IPS-20b (cell line): ENCODE results near the gene SLC16A3.
"Not testable (repeated sequence)": the region's sequence is repeated elsewhere in the genome, so short reads cannot be mapped to it uniquely, and the experiment has no call there.

ENCODE experiments used
- H3K27ac ChIP-seq: one replicate; pipeline ENCODE4 v1.5.1; 2013; ENCODE audit warnings: low read length
- H3K27me3 ChIP-seq: 2 replicates; pipeline ENCODE4 v1.6.1; 2013; ENCODE audit warnings: mild to moderate bottlenecking, low read length, inconsistent platforms; ENCODE audit not compliant: insufficient read depth
- H3K36me3 ChIP-seq: 2 replicates; pipeline ENCODE4 v1.6.1; 2013; ENCODE audit warnings: low read depth, mild to moderate bottlenecking, inconsistent platforms, low read length, moderate library complexity; ENCODE audit not compliant: insufficient read depth
- H3K4me1 ChIP-seq: 2 replicates; pipeline ENCODE4 v1.6.1; 2013; ENCODE audit warnings: mild to moderate bottlenecking, control low read depth, inconsistent platforms, low read length, moderate library complexity; ENCODE audit not compliant: insufficient read depth
- H3K4me3 ChIP-seq: 2 replicates; pipeline ENCODE4 v1.5.1; 2013; ENCODE audit warnings: mild to moderate bottlenecking, low read length, inconsistent platforms
- H3K9ac ChIP-seq: 2 replicates; pipeline ENCODE4 v1.6.1; 2013; ENCODE audit warnings: low read depth, mild to moderate bottlenecking, inconsistent platforms, low read length, moderate library complexity
- H3K9me3 ChIP-seq: 2 replicates; pipeline ENCODE4 v1.6.1; 2013; ENCODE audit warnings: mild to moderate bottlenecking, low read depth, low read length, inconsistent platforms; ENCODE audit not compliant: insufficient read depth

SLC16A3 gene

DNA sequence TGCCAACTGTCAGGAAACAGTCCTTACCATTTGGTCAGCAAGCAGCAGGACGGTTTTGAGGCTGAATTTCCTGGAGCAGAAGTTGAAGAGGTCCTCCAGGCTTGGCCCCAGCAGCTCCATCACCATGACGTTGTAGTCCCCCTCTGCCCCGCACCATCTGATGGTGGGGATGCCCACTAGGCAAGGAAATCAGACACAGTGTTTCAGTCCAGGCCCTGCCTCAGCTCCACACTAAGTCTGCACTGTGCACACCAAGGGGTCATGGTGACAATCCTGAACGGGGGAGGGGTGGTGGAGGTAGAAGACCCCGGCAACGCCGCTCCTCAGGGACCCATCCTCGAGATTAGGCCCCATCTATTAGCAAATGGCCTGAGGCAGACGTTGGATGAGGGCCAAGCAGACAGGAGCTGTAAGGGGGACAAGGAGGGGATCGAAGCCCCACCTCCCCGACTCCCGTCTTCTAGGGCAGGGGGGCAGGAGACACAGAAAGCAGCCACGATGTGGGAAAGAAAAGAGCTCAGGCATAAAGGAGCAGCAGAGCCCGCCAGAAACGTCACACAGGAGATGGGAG lies 26.6 kb downstream of the SLC16A3 start:
- Histone ChIP-seq H3K27ac (no peak overlapping the region), H3K4me1 (no peaks in the 10 kb centered on the region), H3K36me3 (peaks cover 86% of the 10 kb centered on the region)

GRCh38 chr17:82256242-82256885 lies 27.5 kb downstream of the SLC16A3 start:
- H3K36me3 ChIP-seq = peaks cover 86% of the 10 kb centered on the region
- no peaks in the 10 kb centered on the region for H3K27me3 ChIP-seq
- H3K9ac ChIP-seq = no peak overlapping the region
- no peak overlapping the region for H3K27ac ChIP-seq
- no peak overlapping the region for H3K4me3 ChIP-seq
- no peaks in the 10 kb centered on the region for H3K4me1 ChIP-seq
- peaks cover 5% of the 10 kb centered on the region; the same call in 1 of the 2 replicates for H3K9me3 ChIP-seq

More for the DNA sequence above, 26.6 kb downstream of the SLC16A3 start:
- Histone ChIP-seq H3K9me3 (peaks cover 1% of the 10 kb centered on the region; the same call in 1 of the 2 replicates), H3K4me3 (no peak overlapping the region), H3K27me3 (no peaks in the 10 kb centered on the region), H3K9ac (no peak overlapping the region)

- Histone ChIP-seq H3K27me3 (no peaks in the 10 kb centered on the region), H3K36me3 (peaks cover 86% of the 10 kb centered on the region), H3K27ac (no peak overlapping the region), H3K9me3 (peaks cover 5% of the 10 kb centered on the region; the same call in 1 of the 2 replicates), H3K4me3 (no peak overlapping the region), H3K4me1 (no peaks in the 10 kb centered on the region), H3K9ac (no peak overlapping the region)
These were observed 28.6 kb downstream of the SLC16A3 start for GRCh38 chr17:82257473-82257872.

GRCh38 chr17:82258555-82258954 lies 29.7 kb downstream of the SLC16A3 start:
- Histone ChIP-seq H3K9ac (no peak overlapping the region), H3K4me1 (no peaks in the 10 kb centered on the region), H3K27me3 (no peaks in the 10 kb centered on the region), H3K9me3 (peaks cover 5% of the 10 kb centered on the region; the same call in 1 of the 2 replicates), H3K27ac (no peak overlapping the region), H3K36me3 (peaks cover 86% of the 10 kb centered on the region), H3K4me3 (no peak overlapping the region)

- peaks cover 99% of the 10 kb centered on the region for H3K36me3 ChIP-seq
- not testable (repeated sequence) for H3K27ac ChIP-seq, H3K4me3 ChIP-seq, H3K27me3 ChIP-seq, H3K9ac ChIP-seq, H3K9me3 ChIP-seq, H3K4me1 ChIP-seq
These were observed 31.4 kb downstream of the SLC16A3 start for GRCh38 chr17:82259972-82260961.

DNA sequence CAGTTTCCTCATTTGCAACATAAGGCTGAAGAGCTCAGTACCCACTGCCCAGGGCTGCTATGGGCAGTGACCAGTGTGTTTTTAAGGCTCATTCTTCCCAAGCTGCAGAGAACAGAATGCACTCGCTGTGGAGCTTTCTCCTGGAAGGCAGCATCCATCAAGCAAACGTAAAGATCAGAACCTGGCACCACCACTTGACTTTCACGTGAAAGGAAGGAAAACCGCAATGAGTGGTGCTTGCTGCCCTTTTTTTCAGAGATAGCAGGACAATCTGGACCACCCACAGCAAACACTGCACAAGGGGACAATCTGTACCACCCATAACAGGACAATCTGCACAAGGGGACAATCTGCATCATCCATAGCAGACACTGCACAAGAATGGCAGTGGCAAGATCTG lies 33.5 kb downstream of the SLC16A3 start:
- Histone ChIP-seq H3K36me3 (peaks cover 95% of the 10 kb centered on the region), H3K9ac (no peak overlapping the region), H3K27me3 (no peaks in the 10 kb centered on the region), H3K4me3 (no peak overlapping the region), H3K9me3 (peaks cover 5% of the 10 kb centered on the region; the same call in 1 of the 2 replicates), H3K27ac (no peak overlapping the region), H3K4me1 (no peaks in the 10 kb centered on the region)

- Histone ChIP-seq H3K4me1 (peaks cover 5% of the 10 kb centered on the region; the same call in 1 of the 2 replicates), H3K27me3 (no peaks in the 10 kb centered on the region), H3K9ac (no peak overlapping the region), H3K36me3 (peaks cover 92% of the 10 kb centered on the region), H3K9me3 (peaks cover 5% of the 10 kb centered on the region; the same call in 1 of the 2 replicates), H3K27ac (no peak overlapping the region), H3K4me3 (no peak overlapping the region)
These were observed 34.8 kb downstream of the SLC16A3 start for GRCh38 chr17:82263641-82264040.

- H3K4me3 ChIP-seq = no peak overlapping the region
- H3K27me3 ChIP-seq = no peaks in the 10 kb centered on the region
- peaks cover 12% of the 10 kb centered on the region for H3K4me1 ChIP-seq
- H3K27ac ChIP-seq = no peak overlapping the region
- peaks cover 91% of the 10 kb centered on the region for H3K36me3 ChIP-seq
- no peak overlapping the region for H3K9ac ChIP-seq
- no peaks in the 10 kb centered on the region for H3K9me3 ChIP-seq
These were observed 37.3 kb downstream of the SLC16A3 start for GRCh38 chr17:82266142-82266541.

DNA sequence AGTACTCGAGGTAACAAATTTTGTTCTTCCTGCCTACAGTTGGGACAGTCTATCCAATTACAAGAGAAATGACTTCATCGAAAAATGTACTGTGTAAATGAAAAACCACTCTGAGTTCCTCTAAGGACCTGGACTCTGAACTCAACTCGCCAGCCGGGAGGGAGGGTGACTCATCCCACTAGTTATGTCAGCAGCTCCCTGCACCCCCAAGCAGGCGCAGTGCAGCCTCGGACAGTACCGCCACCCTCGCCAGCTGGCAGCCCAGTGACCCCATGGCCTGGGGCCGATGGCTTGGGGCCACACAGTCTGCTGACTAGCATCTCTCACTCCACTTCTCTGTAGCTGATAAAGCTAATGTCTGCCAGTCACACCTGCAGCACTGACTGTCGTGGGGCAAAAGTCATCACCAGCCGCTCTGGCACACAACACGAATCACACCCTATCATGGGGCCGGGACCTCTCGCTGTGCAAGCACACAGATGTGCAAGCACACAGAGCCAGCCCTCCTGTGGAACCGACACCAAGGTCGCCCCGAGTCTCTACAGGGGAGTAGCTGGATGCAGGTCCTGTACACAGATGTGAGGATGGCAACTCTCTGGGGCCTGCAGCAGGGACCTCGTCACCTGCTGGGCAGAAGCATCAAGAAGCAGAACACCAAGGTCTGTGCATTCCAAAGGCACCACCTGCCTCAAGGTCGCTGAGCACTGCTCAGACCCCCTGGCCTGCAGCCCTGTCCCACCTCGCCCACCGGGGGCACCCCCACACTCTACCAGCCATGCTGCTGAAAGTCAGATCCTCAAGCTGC lies 38.9 kb downstream of the SLC16A3 start:
- Histone ChIP-seq H3K4me1 (peaks cover 16% of the 10 kb centered on the region), H3K9ac (no peak overlapping the region), H3K9me3 (no peaks in the 10 kb centered on the region), H3K27me3 (no peaks in the 10 kb centered on the region), H3K4me3 (no peak overlapping the region), H3K27ac (no peak overlapping the region), H3K36me3 (peaks cover 83% of the 10 kb centered on the region)

DNA sequence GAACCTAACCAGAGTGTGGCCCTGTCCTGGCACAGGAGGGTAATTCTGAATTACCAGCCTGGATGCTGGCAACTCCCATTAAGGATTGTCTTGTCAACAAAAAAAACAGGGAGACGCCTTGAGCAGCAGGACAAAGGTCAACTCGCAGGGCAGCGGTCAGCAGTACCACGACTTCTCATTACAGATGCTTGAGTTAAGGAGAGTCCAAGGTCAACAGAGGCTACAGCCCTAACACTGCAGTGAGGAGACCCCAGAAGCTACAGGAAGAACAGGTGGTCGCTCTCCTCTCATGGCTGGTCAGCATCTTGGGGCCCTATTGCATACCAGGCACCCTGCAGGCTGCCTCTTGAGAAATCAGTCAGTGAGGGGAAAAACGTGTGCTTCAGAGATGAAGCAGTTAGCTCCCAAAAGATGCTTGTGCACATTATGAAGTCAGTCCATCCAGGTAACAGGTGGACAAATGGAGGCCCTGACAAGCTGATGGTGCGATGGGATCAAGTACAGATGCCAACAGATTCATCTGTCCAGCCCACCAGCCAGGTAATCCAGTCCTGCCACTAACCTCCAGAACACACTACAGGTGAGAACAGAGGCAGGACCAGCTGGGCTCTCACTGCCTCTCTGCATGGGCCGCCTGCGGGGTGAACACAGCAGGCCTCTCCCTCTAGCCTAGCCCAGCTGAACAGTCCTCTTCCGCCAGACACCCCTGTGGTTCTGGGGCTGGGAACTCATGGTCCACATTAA lies 40.5 kb downstream of the SLC16A3 start:
- Histone ChIP-seq H3K27me3 (peaks cover 5% of the 10 kb centered on the region; the same call in 1 of the 2 replicates), H3K9ac (no peak overlapping the region), H3K27ac (no peak overlapping the region), H3K4me3 (no peak overlapping the region), H3K36me3 (peaks cover 68% of the 10 kb centered on the region), H3K4me1 (peaks cover 16% of the 10 kb centered on the region), H3K9me3 (no peaks in the 10 kb centered on the region)
